CD4-positive, alpha-beta memory T cell (primary cell): ENCODE results near the gene DYNC2H1. TPM values are rescaled to one million over a fixed set of nuclear protein-coding genes. Genes with fewer than 3 reads are reported as not detected.
"Not testable (repeated sequence)": the region's sequence is repeated elsewhere in the genome, so short reads cannot be mapped to it uniquely, and the experiment has no call there.

Experiments used
- CTCF ChIA-PET: fragments of 350-600 bp; sonication (Branson Sonifier 250); formaldehyde crosslinking; loops from one replicate; lab custom pipeline; 2021; ENCODE audit warnings: inconsistent platforms; ENCODE audit not compliant: partially characterized antibody; lab: Charles Lee
- POLR2A ChIA-PET: fragments of 350-600 bp; sonication (Branson Sonifier 250); formaldehyde crosslinking; loops from one replicate; lab custom pipeline; 2021; ENCODE audit not compliant: partially characterized antibody; lab: Charles Lee
- DNase-seq, 5 donors: peaks; one replicate each; pipeline versions ENCODE4 v3.0.0 to v3.0.0-alpha.2; 2020 to 2022; ENCODE audit warnings: mixed read lengths in 1 of 5
- H3K27ac ChIP-seq: one replicate; pipeline ENCODE4 v1.7.0; 2013; ENCODE audit warnings: low read depth, low read length
- H3K27me3 ChIP-seq: 2 replicates; pipeline ENCODE4 v1.7.0; 2013; ENCODE audit warnings: mild to moderate bottlenecking, low read length, moderate library complexity; ENCODE audit not compliant: insufficient read depth
- H3K36me3 ChIP-seq: 2 replicates; pipeline ENCODE4 v1.7.0; 2013; ENCODE audit warnings: mild to moderate bottlenecking, low read length, moderate library complexity; ENCODE audit not compliant: insufficient read depth
- H3K4me1 ChIP-seq: 2 replicates; pipeline ENCODE4 v1.7.0; 2013; ENCODE audit warnings: mild to moderate bottlenecking, low read length, moderate library complexity; ENCODE audit not compliant: insufficient read depth
- H3K4me3 ChIP-seq, 2 donors: one replicate each; pipeline ENCODE4 v1.7.0; 2013; ENCODE audit warnings: low read length in 2 of 2, mild to moderate bottlenecking in 1 of 2
- H3K9me3 ChIP-seq, 2 donors: one replicate each; pipeline ENCODE4 v1.7.0; 2013; ENCODE audit warnings: low read length in 2 of 2, control low read depth in 1 of 2; ENCODE audit not compliant: control insufficient read depth in 1 of 2
- H3K27ac Mint-ChIP-seq, 7 donors: one replicate each; pipeline ENCODE4 v1.8.0; 2020 to 2021; ENCODE audit warnings: mixed read lengths in 7 of 7, mild to moderate bottlenecking in 6 of 7, inconsistent platforms in 3 of 7, moderate library complexity in 3 of 7
- H3K27me3 Mint-ChIP-seq, 2 donors: one replicate each; pipeline ENCODE4 v1.8.0; 2020 to 2021; ENCODE audit warnings: mixed read lengths in 2 of 2
- H3K36me3 Mint-ChIP-seq, 2 donors: one replicate each; pipeline ENCODE4 v1.8.0; 2020 to 2021; ENCODE audit warnings: mixed read lengths in 2 of 2, inconsistent platforms in 1 of 2, mild to moderate bottlenecking in 1 of 2
- H3K4me1 Mint-ChIP-seq, 4 donors: one replicate each; pipeline ENCODE4 v1.8.0; 2020 to 2021; ENCODE audit warnings: mixed read lengths in 4 of 4, mild to moderate bottlenecking in 1 of 4
- H3K4me3 Mint-ChIP-seq, 8 donors: one replicate each; pipeline ENCODE4 v1.8.0; 2020 to 2021; ENCODE audit warnings: mixed read lengths in 8 of 8, mild to moderate bottlenecking in 7 of 8, moderate library complexity in 6 of 8, inconsistent platforms in 3 of 8
- H3K9me3 Mint-ChIP-seq, 8 donors: one replicate each; pipeline ENCODE4 v1.8.0; 2020 to 2021; ENCODE audit warnings: mixed read lengths in 8 of 8, mild to moderate bottlenecking in 5 of 8, inconsistent platforms in 3 of 8, moderate library complexity in 1 of 8
- intact Hi-C: fragments of 100-400 bp; cut with micrococcal nuclease; formaldehyde crosslinking; loops from one replicate; pipeline ENCODE4 v1.15.1; 2023
- polyA plus RNA-seq, 2 donors: library from polyadenylated mRNA; unstranded; fragments of 300-500 nt; fragmentation: Illumina TruSeq; gene quantifications; one replicate each; pipeline ENCODE4 v1.2.3, GENCODE V29; 2021
- total RNA-seq, 2 experiments: library from RNA; stranded (reverse); gene quantifications; one replicate each; pipeline ENCODE4 v1.2.3, GENCODE V29; 2021

DYNC2H1 gene
- total and polyA plus RNA-seq, 4 experiments from 2014 or later = 0.58 to 4.2 (median 2.5) TPM

GRCh38 chr11:103112364-103112763 lies 3.1 kb downstream of the DYNC2H1 start:
- no peaks in the 10 kb centered on the region for H3K36me3 ChIP-seq
- Mint-ChIP-seq H3K4me3 (no peak overlapping the region), H3K27me3 (peaks cover 0 to 3% of the 10 kb centered on the region in 2 donors), H3K4me1 (peaks cover 2 to 14% (median 11%) of the 10 kb centered on the region in 4 donors), H3K36me3 (peaks cover 3 to 8% of the 10 kb centered on the region in 2 donors), H3K9me3 (peaks cover 0 to 2% (median 0%) of the 10 kb centered on the region in 8 donors), H3K27ac (no peak overlapping the region)
- no peak overlapping the region for H3K4me3 ChIP-seq
- no peaks in the 10 kb centered on the region for H3K27me3 ChIP-seq
- no peak for DNase-seq
- intact Hi-C loops = no loop called here
- no peaks in the 10 kb centered on the region for H3K9me3 ChIP-seq
- H3K4me1 ChIP-seq = no peaks in the 10 kb centered on the region
- CTCF ChIA-PET = interaction anchor here (0.9 kb wide), 1 partner anchor 77 kb away, joined by 3 read pairs; no protein-coding TSS in a partner anchor
- POLR2A ChIA-PET = no interaction called here
- H3K27ac ChIP-seq = no peak overlapping the region

- Histone ChIP-seq H3K9me3 (no peaks in the 10 kb centered on the region), H3K27me3 (no peaks in the 10 kb centered on the region), H3K4me3 (no peak overlapping the region), H3K36me3 (no peaks in the 10 kb centered on the region), H3K27ac (no peak overlapping the region), H3K4me1 (no peaks in the 10 kb centered on the region)
- Mint-ChIP-seq H3K27me3 (no peaks in the 10 kb centered on the region), H3K4me1 (peaks cover 0 to 6% (median 2%) of the 10 kb centered on the region in 4 donors), H3K9me3 (peaks cover 0 to 2% (median 0%) of the 10 kb centered on the region in 8 donors), H3K27ac (no peak overlapping the region), H3K4me3 (no peak overlapping the region), H3K36me3 (peaks cover 0 to 3% of the 10 kb centered on the region in 2 donors)
- POLR2A ChIA-PET = no interaction called here
- no peak for DNase-seq
- CTCF ChIA-PET = no interaction called here
- intact Hi-C loops = no loop called here
These were observed 5.6 kb downstream of the DYNC2H1 start for GRCh38 chr11:103114836-103115235.

GRCh38 chr11:103125462-103125861 lies 16.2 kb downstream of the DYNC2H1 start:
- no peaks in the 10 kb centered on the region for H3K36me3 ChIP-seq
- H3K27ac Mint-ChIP-seq = no peak overlapping the region
- H3K36me3 Mint-ChIP-seq = peaks cover 2 to 3% of the 10 kb centered on the region in 2 donors
- CTCF ChIA-PET = no interaction called here
- no peaks in the 10 kb centered on the region for H3K4me1 Mint-ChIP-seq
- POLR2A ChIA-PET = no interaction called here
- H3K4me3 Mint-ChIP-seq = no peak overlapping the region
- intact Hi-C loops = no loop called here
- H3K4me3 ChIP-seq = no peak overlapping the region
- no peaks in the 10 kb centered on the region for H3K9me3 ChIP-seq
- DNase-seq = no peak
- no peaks in the 10 kb centered on the region for H3K4me1 ChIP-seq
- no peaks in the 10 kb centered on the region for H3K9me3 Mint-ChIP-seq
- H3K27me3 ChIP-seq = no peaks in the 10 kb centered on the region
- no peaks in the 10 kb centered on the region for H3K27me3 Mint-ChIP-seq
- no peak overlapping the region for H3K27ac ChIP-seq

GRCh38 chr11:103141986-103142385 lies 32.8 kb downstream of the DYNC2H1 start:
- H3K27ac Mint-ChIP-seq, H3K4me1 Mint-ChIP-seq, H3K9me3 ChIP-seq, CTCF ChIA-PET, POLR2A ChIA-PET, intact Hi-C loops, H3K27ac ChIP-seq, H3K9me3 Mint-ChIP-seq, H3K4me3 Mint-ChIP-seq, H3K4me1 ChIP-seq, H3K36me3 ChIP-seq, H3K27me3 Mint-ChIP-seq, DNase-seq, H3K4me3 ChIP-seq, H3K27me3 ChIP-seq: not testable (repeated sequence)
- peaks cover 6 to 31% of the 10 kb centered on the region in 2 donors for H3K36me3 Mint-ChIP-seq

- peaks cover 3 to 13% of the 10 kb centered on the region in 2 donors for H3K36me3 Mint-ChIP-seq
- H3K9me3 ChIP-seq = no peaks in the 10 kb centered on the region
- H3K36me3 ChIP-seq = no peaks in the 10 kb centered on the region
- H3K27me3 ChIP-seq = no peaks in the 10 kb centered on the region
- H3K27me3 Mint-ChIP-seq = no peaks in the 10 kb centered on the region
- no peaks in the 10 kb centered on the region for H3K4me1 Mint-ChIP-seq
- intact Hi-C loops = no loop called here
- H3K27ac Mint-ChIP-seq = no peak overlapping the region
- no peak overlapping the region for H3K4me3 ChIP-seq
- no peak for DNase-seq
- no peaks in the 10 kb centered on the region for H3K9me3 Mint-ChIP-seq
- no peak overlapping the region for H3K4me3 Mint-ChIP-seq
- ChIA-PET CTCF (interaction anchor here (1.1 kb wide), 1 partner anchor 9 kb away, joined by 4 read pairs; no protein-coding TSS in a partner anchor), POLR2A (no interaction called here)
- no peak overlapping the region for H3K27ac ChIP-seq
- no peaks in the 10 kb centered on the region for H3K4me1 ChIP-seq
These were observed 38.4 kb downstream of the DYNC2H1 start for GRCh38 chr11:103147627-103148026.

GRCh38 chr11:103157542-103157941 lies 48.3 kb downstream of the DYNC2H1 start:
- no peaks in the 10 kb centered on the region for H3K27me3 Mint-ChIP-seq
- intact Hi-C loops = no loop called here
- Histone ChIP-seq H3K4me1 (no peaks in the 10 kb centered on the region), H3K27me3 (no peaks in the 10 kb centered on the region), H3K9me3 (no peaks in the 10 kb centered on the region), H3K27ac (no peak overlapping the region), H3K36me3 (no peaks in the 10 kb centered on the region), H3K4me3 (no peak overlapping the region)
- no peak overlapping the region for H3K27ac Mint-ChIP-seq
- ChIA-PET CTCF (interaction anchor here (0.7 kb wide), 1 partner anchor 9 kb away, joined by 4 read pairs; no protein-coding TSS in a partner anchor), POLR2A (no interaction called here)
- no peaks in the 10 kb centered on the region for H3K9me3 Mint-ChIP-seq
- H3K36me3 Mint-ChIP-seq = peaks cover 3 to 12% of the 10 kb centered on the region in 2 donors
- no peaks in the 10 kb centered on the region for H3K4me1 Mint-ChIP-seq
- DNase-seq = no peak
- H3K4me3 Mint-ChIP-seq = no peak overlapping the region

GRCh38 chr11:103164093-103164796 lies 55.0 kb downstream of the DYNC2H1 start:
- H3K27me3 ChIP-seq = no peaks in the 10 kb centered on the region
- no peaks in the 10 kb centered on the region for H3K4me1 ChIP-seq
- DNase-seq = no peak
- no peak overlapping the region for H3K27ac ChIP-seq
- no peak overlapping the region for H3K4me3 ChIP-seq
- no peaks in the 10 kb centered on the region for H3K36me3 ChIP-seq
- Mint-ChIP-seq H3K4me1 (no peaks in the 10 kb centered on the region), H3K27me3 (no peaks in the 10 kb centered on the region), H3K36me3 (peaks cover 7 to 11% of the 10 kb centered on the region in 2 donors), H3K27ac (no peak overlapping the region), H3K4me3 (no peak overlapping the region), H3K9me3 (no peaks in the 10 kb centered on the region)
- intact Hi-C loops = no loop called here
- no peaks in the 10 kb centered on the region for H3K9me3 ChIP-seq
- POLR2A ChIA-PET = no interaction called here
- CTCF ChIA-PET = interaction anchor here (1.3 kb wide), 1 partner anchor 56 kb away, joined by 4 read pairs; no protein-coding TSS in a partner anchor
